OCI-LY7 (cell line): ENCODE results near the gene OPCML. TPM values are rescaled to one million over a fixed set of nuclear protein-coding genes. Genes with fewer than 3 reads are reported as not detected.

Source experiments
- BruUV-seq: library from RNA; stranded (reverse); fragments of 400-500 nt; replicated peaks from 2 replicates; lab custom pipeline; 2021; lab: Mats Ljungman, UMichigan
- CTCF ChIA-PET: fragments of 300-600 bp; sonication (Branson Sonifier 250); formaldehyde crosslinking; loops from one replicate; lab custom pipeline; 2022; ENCODE audit warnings: antibody characterized with exemption; ENCODE audit not compliant: unreplicated experiment; lab: Charles Lee
- POLR2A ChIA-PET: fragments of 300-600 bp; sonication (Branson Sonifier 250); formaldehyde crosslinking; loops from one replicate; lab custom pipeline; 2022; ENCODE audit warnings: antibody characterized with exemption; lab: Charles Lee
- DNase-seq: peaks from one replicate; pipeline ENCODE4 v3.0.0-alpha.2; 2015; ENCODE audit warnings: low spot score
- H2AFZ ChIP-seq: fragments of 200-600 bp; sonication (generic), shearing (Covaris generic); 2 replicates; pipeline ENCODE4 v1.6.1; 2014; ENCODE audit warnings: mild to moderate bottlenecking, antibody characterized with exemption, low read length, moderate library complexity
- H3K27ac ChIP-seq: fragments of 200-600 bp; sonication (generic); 2 replicates; pipeline ENCODE4 v1.5.1; 2014; ENCODE audit warnings: mixed run types, low read depth, mild to moderate bottlenecking, moderate library complexity, low read length, inconsistent platforms; ENCODE audit not compliant: poor library complexity, severe bottlenecking
- H3K36me3 ChIP-seq: fragments of 200-600 bp; sonication (generic); 2 replicates; pipeline ENCODE4 v1.6.1; 2014; ENCODE audit warnings: mild to moderate bottlenecking, antibody characterized with exemption, low read length, moderate library complexity, mixed read lengths; ENCODE audit not compliant: insufficient read depth
- H3K4me1 ChIP-seq: fragments of 200-600 bp; sonication (generic); 2 replicates; pipeline ENCODE4 v1.5.1; 2014; ENCODE audit warnings: mild to moderate bottlenecking, low read length; ENCODE audit not compliant: insufficient read depth, poor library complexity, severe bottlenecking
- H3K4me2 ChIP-seq: fragments of 200-600 bp; sonication (generic); 2 replicates; pipeline ENCODE4 v1.6.1; 2014; ENCODE audit warnings: mild to moderate bottlenecking, low read length
- H3K4me3 ChIP-seq: fragments of 200-600 bp; sonication (generic); 2 replicates; pipeline ENCODE4 v1.5.1; 2014; ENCODE audit warnings: mild to moderate bottlenecking, low read depth, low read length; ENCODE audit not compliant: poor library complexity, severe bottlenecking
- H3K79me2 ChIP-seq: fragments of 200-600 bp; sonication (generic); 2 replicates; pipeline ENCODE4 v1.6.1; 2016; ENCODE audit warnings: low read depth, mild to moderate bottlenecking, low read length, moderate library complexity, mixed read lengths; ENCODE audit not compliant: insufficient read depth
- H3K9me2 ChIP-seq: fragments of 200-600 bp; sonication (generic); 2 replicates; pipeline ENCODE4 v1.6.1; 2016; ENCODE audit warnings: mild to moderate bottlenecking, low read length, mixed read lengths; ENCODE audit not compliant: insufficient read depth
- H3K9me3 ChIP-seq: fragments of 200-600 bp; sonication (generic); 2 replicates; pipeline ENCODE4 v1.6.1; 2014; ENCODE audit warnings: mild to moderate bottlenecking, mixed run types, low read length, mixed read lengths
- H4K20me1 ChIP-seq: fragments of 200-600 bp; sonication (generic); 2 replicates; pipeline ENCODE4 v1.6.1; 2014; ENCODE audit warnings: mild to moderate bottlenecking, antibody characterized with exemption, low read length, moderate library complexity, mixed read lengths; ENCODE audit not compliant: insufficient read depth
- CTCF ChIP-seq: fragments of 200-600 bp; sonication (generic); conservative IDR thresholded peaks from 2 replicates; pipeline ENCODE4 v1.5.1; 2014; ENCODE audit warnings: mild to moderate bottlenecking, antibody characterized with exemption, low read length, moderate library complexity, mixed read lengths
- EZH2phosphoT487 ChIP-seq: fragments of 200-600 bp; sonication (generic); IDR thresholded peaks from 2 replicates; pipeline ENCODE4 v1.6.1; 2018; ENCODE audit warnings: low read depth, borderline replicate concordance, mild to moderate bottlenecking, mixed run types, antibody characterized with exemption, low read length, moderate library complexity, mixed read lengths
- intact Hi-C: fragments of 100-400 bp; cut with micrococcal nuclease; formaldehyde crosslinking; loops from one replicate; pipeline ENCODE4 v1.10.0; 2022; ENCODE audit not compliant: unreplicated experiment
- total RNA-seq, 2 experiments: library from RNA; depleted of rRNA in 1 of 2; stranded (reverse); fragments of >200 nt in 1 of 2; shearing (Covaris generic) in 1 of 2; gene quantifications; 2 replicates each; pipeline ENCODE4 v1.2.3, GENCODE V29; 2014 to 2022

Gene OPCML
- total RNA-seq, 2 experiments from 2014 or later: not detected

GRCh38 chr11:132671851-132672370 is 860.4 kb downstream of the OPCML start:
- Histone ChIP-seq H3K4me1 (no peaks in the 10 kb centered on the region), H3K79me2 (no peaks in the 10 kb centered on the region), H3K9me2 (no peaks in the 10 kb centered on the region), H3K4me3 (no peak overlapping the region), H3K4me2 (no peak overlapping the region), H3K36me3 (no peaks in the 10 kb centered on the region), H3K27ac (no peak overlapping the region), H4K20me1 (no peaks in the 10 kb centered on the region), H2AFZ (no peak overlapping the region), H3K9me3 (no peaks in the 10 kb centered on the region)
- intact Hi-C loops: no loop called here
- ChIA-PET POLR2A (no interaction called here), CTCF (no interaction called here)
- DNase-seq: no peak
- TF ChIP-seq EZH2phosphoT487 (no peak), CTCF (no peak)
- no TSS peak for BruUV-seq

- ChIA-PET POLR2A (no interaction called here), CTCF (no interaction called here)
- no peaks in the 10 kb centered on the region for H4K20me1 ChIP-seq
- H3K4me1 ChIP-seq: no peaks in the 10 kb centered on the region
- DNase-seq: no peak
- H3K4me2 ChIP-seq: no peak overlapping the region
- H3K9me3 ChIP-seq: no peaks in the 10 kb centered on the region
- H2AFZ ChIP-seq: no peak overlapping the region
- H3K36me3 ChIP-seq: no peaks in the 10 kb centered on the region
- no peaks in the 10 kb centered on the region for H3K9me2 ChIP-seq
- TF ChIP-seq CTCF: no peak
- TF ChIP-seq EZH2phosphoT487: no peak
- no peaks in the 10 kb centered on the region for H3K79me2 ChIP-seq
- intact Hi-C loops: no loop called here
- H3K4me3 ChIP-seq: no peak overlapping the region
- no TSS peak for BruUV-seq
- no peak overlapping the region for H3K27ac ChIP-seq
Measured at GRCh38 chr11:132670921-132671675, 861.2 kb downstream of the OPCML start.

- CTCF ChIA-PET: no interaction called here
- intact Hi-C loops: no loop called here
- DNase-seq: no peak
- H3K4me3 ChIP-seq: no peak overlapping the region
- no peaks in the 10 kb centered on the region for H3K79me2 ChIP-seq
- H3K27ac ChIP-seq: no peak overlapping the region
- TF ChIP-seq EZH2phosphoT487 (no peak), CTCF (no peak)
- no peak overlapping the region for H2AFZ ChIP-seq
- no peaks in the 10 kb centered on the region for H3K9me2 ChIP-seq
- POLR2A ChIA-PET: no interaction called here
- H3K36me3 ChIP-seq: no peaks in the 10 kb centered on the region
- no peaks in the 10 kb centered on the region for H3K4me1 ChIP-seq
- H3K4me2 ChIP-seq: no peak overlapping the region
- no peaks in the 10 kb centered on the region for H3K9me3 ChIP-seq
- no peaks in the 10 kb centered on the region for H4K20me1 ChIP-seq
- BruUV-seq: no TSS peak
Measured at GRCh38 chr11:132669949-132670348, 862.4 kb downstream of the OPCML start.
